ENCODE data around the gene ACE. TPM values are rescaled to one million over a fixed set of nuclear protein-coding genes. Genes with fewer than 3 reads are reported as not detected.

Gene ACE
- total and polyA plus RNA-seq, 10 donors, result 0.61 to 17.3 (median 8.2) TPM

DNA sequence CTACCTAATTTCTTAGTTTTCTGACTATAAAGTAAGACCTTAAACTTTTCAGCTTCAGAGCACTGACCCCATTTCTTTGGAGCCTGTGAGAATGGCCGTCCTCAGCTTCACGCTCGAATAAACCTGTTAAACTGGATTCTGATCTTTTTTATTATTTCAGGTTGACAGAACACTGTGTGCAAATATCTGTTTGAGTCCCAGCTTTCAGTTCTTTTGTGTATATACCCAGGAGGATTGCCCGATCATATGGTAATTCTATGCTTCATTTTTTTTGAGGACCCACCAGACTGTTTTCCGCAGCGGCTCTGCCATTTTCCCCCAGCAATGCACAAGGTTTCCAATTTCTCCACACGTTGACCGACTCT, 26.5 kb downstream of the ACE start:
- intact Hi-C loops (cut with DNase I; ENCODE audit: low total_unique reads), result no loop called here
- TF ChIP-seq POLR2A (IDR thresholded peaks at IDR 0.05) (no peak), POLR2AphosphoS5 (IDR thresholded peaks at IDR 0.05) (no peak), CTCF (IDR thresholded peaks at IDR 0.05 in 8 of 11, conservative IDR thresholded peaks at IDR 0.05 in 3 of 11) (no peak)
- H3K27ac ChIP-seq, result no peak overlapping the region
- no peak overlapping the region for H3K4me3 ChIP-seq
- no peak for DNase-seq
- no peaks in the 10 kb centered on the region for H3K36me3 ChIP-seq
- WGBS, 5 donors, result 84 to 87% (median 84%) methylated on average over 8 of the region's 8 CpGs
- no peaks in the 10 kb centered on the region for H3K4me1 ChIP-seq
- H3K9me3 ChIP-seq, result peaks cover 0 to 9% (median 3%) of the 10 kb centered on the region in 8 donors
- H3K27me3 ChIP-seq (replicated peaks in 1 of 7), result peaks cover 0 to 69% (median 0%) of the 10 kb centered on the region in 7 donors

GRCh38 chr17:63504261-63504660, 27.4 kb downstream of the ACE start:
- no peak overlapping the region for H3K4me3 ChIP-seq
- H3K27me3 ChIP-seq (replicated peaks in 1 of 7), result peaks cover 0 to 74% (median 0%) of the 10 kb centered on the region in 7 donors
- intact Hi-C loops (cut with DNase I; ENCODE audit: low total_unique reads), result no loop called here
- H3K4me1 ChIP-seq, result no peaks in the 10 kb centered on the region
- H3K27ac ChIP-seq, result no peak overlapping the region
- no peak for TF ChIP-seq POLR2AphosphoS5 (IDR thresholded peaks at IDR 0.05)
- no peak for TF ChIP-seq POLR2A (IDR thresholded peaks at IDR 0.05)
- no peak for TF ChIP-seq CTCF (IDR thresholded peaks at IDR 0.05 in 8 of 11, conservative IDR thresholded peaks at IDR 0.05 in 3 of 11)
- H3K9me3 ChIP-seq, result peaks cover 0 to 9% (median 3%) of the 10 kb centered on the region in 8 donors
- no peaks in the 10 kb centered on the region for H3K36me3 ChIP-seq
- DNase-seq, result no peak

DNA sequence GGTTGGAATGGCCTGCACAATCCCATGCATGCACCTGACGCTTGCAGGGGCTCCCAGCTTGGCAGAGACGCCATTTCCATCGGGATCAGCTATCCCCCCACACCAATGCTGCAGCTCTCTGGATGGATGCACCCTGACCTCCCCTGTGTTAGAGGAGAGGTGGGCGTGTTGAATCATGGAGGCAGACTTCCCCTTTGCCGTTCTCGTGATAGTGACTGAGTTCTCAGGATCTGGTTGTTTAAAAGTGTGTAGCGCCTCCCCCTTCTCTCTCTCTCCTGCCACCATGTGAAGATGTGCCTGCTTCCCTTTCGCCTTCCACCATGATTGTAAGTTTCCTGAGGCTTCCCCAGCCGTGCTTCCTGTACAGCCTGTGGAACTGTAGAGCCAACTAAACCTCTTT, 28.5 kb downstream of the ACE start:
- intact Hi-C loops (cut with DNase I; ENCODE audit: low total_unique reads), result no loop called here
- WGBS, 5 donors, result 84 to 90% (median 88%) methylated on average over 9 of the region's 9 CpGs
- TF ChIP-seq POLR2A (IDR thresholded peaks at IDR 0.05) (no peak), CTCF (IDR thresholded peaks at IDR 0.05 in 8 of 11, conservative IDR thresholded peaks at IDR 0.05 in 3 of 11) (no peak), POLR2AphosphoS5 (IDR thresholded peaks at IDR 0.05) (no peak)

GRCh38 chr17:63506627-63507026, 29.8 kb downstream of the ACE start:
- no peak for TF ChIP-seq POLR2AphosphoS5 (IDR thresholded peaks at IDR 0.05)
- TF ChIP-seq CTCF (IDR thresholded peaks at IDR 0.05 in 8 of 11, conservative IDR thresholded peaks at IDR 0.05 in 3 of 11), result no peak
- no peak for TF ChIP-seq POLR2A (IDR thresholded peaks at IDR 0.05)
- Histone ChIP-seq H3K27ac (no peak overlapping the region), H3K9me3 (peaks cover 0 to 9% (median 3%) of the 10 kb centered on the region in 8 donors), H3K36me3 (no peaks in the 10 kb centered on the region), H3K4me1 (no peaks in the 10 kb centered on the region), H3K27me3 (replicated peaks in 1 of 7) (peaks cover 0 to 57% (median 0%) of the 10 kb centered on the region in 7 donors), H3K4me3 (no peak overlapping the region)
- 89 to 95% (median 93%) methylated on average over 3 of the region's 3 CpGs for WGBS, 5 donors
- no peak for DNase-seq
- intact Hi-C loops (cut with DNase I; ENCODE audit: low total_unique reads), result no loop called here

More for the DNA sequence above, 28.5 kb downstream of the ACE start:
- Histone ChIP-seq H3K9me3 (peaks cover 0 to 9% (median 3%) of the 10 kb centered on the region in 8 donors), H3K4me3 (no peak overlapping the region), H3K27me3 (replicated peaks in 1 of 7) (peaks cover 0 to 63% (median 0%) of the 10 kb centered on the region in 7 donors), H3K27ac (no peak overlapping the region), H3K4me1 (no peaks in the 10 kb centered on the region), H3K36me3 (no peaks in the 10 kb centered on the region)
- DNase-seq, result no peak

Measured in spleen (tissue), 11 donors.